Right ventricle myocardium inferior (tissue), 1 donor: ENCODE data around the gene ZNF296. TPM values are rescaled to one million over a fixed set of nuclear protein-coding genes. Genes with fewer than 3 reads are reported as not detected.

Experiments
- ATAC-seq: fragments of 200-7000 bp; cut with Tn5 transposase; one replicate; pipeline ENCODE4 v1.9.1; 2020; ENCODE audit warnings: mild to moderate bottlenecking, moderate library complexity
- DNase-seq: peaks from one replicate; pipeline ENCODE4 v3.0.0; 2021; ENCODE audit errors: missing footprints
- intact Hi-C: fragments of 100-400 bp; cut with DNase I; formaldehyde crosslinking; loops from one replicate; pipeline ENCODE4 v1.11.0; 2022
- total RNA-seq: library from RNA; stranded (reverse); fragmentation: NEBNext Ultra II Directional; extraction: Animal tissue kit (Norgen Biotek cat#: 25700); gene quantifications from one replicate; pipeline ENCODE4 v1.2.1, GENCODE V29; 2021
- donor health status: DM: no; HTN: yes; CAD: no; lungs with severe emphysema.

The ZNF296 gene
- total RNA-seq, 1 donor from 2014 or later, result 0.19 TPM

DNA sequence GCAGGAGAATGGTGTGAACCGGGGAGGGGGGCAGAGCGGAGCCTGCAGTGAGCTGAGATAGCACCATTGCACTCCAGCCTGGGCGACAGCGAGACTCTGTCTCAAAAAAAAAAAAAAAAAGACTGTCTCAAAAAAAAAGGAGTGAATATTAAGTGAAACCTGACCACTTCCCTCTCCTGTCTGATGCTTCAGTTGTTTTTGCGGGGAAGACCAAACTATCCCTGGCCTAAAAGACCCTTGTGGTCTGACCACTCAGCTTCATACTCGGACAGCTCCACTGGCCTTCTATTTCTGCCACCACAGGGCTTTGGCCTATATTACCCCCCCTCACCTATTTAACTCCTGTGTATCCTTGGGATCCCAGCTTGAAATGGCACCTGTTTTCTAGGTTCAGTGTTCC is 35.2 kb downstream of the ZNF296 start:
- intact Hi-C loops, result no loop called here
- ATAC-seq, result no peak
- DNase-seq, result no peak

DNA sequence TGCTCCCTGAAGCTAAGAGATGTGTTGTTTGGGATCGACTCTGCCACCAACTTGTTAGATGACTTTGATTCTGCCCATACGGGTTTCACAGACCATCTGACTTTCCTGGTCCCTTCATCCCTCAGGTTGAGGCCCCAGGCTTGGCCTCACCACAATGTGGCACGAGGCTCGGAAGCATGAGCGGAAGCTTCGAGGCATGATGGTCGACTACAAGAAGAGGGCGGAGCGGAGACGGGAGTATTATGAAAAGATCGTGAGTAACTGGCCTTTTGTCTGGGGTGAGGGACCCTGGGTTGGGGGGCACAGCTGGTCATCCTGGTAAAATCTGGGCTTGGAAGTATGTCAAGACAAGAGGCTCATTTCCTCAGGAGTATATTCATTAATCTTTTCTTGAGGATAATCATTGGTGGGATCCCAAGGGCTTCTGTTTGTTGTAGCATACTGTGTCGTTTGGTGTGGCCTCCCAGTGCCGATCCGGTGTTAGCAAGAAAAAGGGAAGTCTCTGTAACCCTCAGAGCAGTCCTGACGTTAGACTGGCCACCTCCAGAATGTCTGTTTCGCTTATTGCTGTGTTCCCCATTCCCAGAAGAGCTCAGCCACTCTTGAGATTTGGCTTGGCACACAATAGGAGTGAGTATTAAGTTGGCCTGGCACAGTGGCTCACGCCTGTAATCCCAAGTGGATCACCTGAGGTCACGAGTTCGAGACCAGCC is 36.1 kb downstream of the ZNF296 start:
- ATAC-seq (no peak), DNase-seq (no peak)
- intact Hi-C loops, result no loop called here

DNA sequence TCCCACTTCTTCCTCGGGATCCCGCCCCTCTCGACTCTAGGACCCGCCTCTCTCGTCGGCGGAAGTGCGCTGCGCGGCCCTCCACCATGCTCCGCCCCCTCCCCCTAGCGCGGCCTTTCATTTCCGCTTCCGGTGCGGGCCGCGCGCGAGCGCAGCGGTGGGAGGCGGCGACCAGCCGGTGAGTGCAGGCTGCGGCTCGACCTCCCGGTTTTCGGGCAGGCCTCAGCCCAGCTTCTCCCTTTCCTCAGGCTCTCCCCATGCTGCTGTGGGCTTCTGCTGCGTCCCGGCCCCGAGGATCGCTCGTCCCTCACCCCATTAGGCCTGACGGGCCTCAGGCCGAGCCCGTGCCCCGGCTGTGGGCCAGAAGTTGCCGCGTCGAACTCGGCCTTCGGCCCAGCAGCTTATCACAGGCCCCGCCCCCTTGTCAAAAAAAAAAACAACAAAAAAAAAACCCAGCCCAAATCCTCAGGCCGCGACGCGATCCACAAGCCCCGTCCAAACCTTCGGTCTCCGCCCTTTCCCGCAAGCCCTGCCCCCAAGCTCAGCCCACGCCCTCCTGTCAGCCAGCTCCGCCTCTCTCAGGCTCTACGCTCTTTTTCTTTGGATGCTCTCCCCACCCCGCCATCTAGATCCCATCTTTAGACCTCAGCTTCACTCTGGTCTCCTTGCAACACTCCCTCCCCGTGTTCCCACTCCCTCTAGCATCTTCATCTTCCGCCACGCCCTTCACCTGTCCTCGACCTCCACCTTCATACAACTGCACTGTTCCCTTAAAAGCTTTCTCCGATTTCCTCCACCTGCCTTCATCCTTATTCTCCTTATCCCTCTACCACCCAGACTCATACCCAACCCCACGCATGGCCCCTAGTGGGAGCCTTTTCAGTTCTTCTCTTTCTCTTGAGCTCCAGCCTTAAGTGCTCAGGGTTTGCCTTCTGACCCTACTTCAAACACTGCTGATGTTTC is 37.1 kb downstream of the ZNF296 start, which contains the start of gene CLASRP:
Gene CLASRP, plus strand, starts transcription at position 115 of the 963 bp plus-strand sequence. CDS start 1,168 bp downstream, outside the sequence.
- intact Hi-C loops, result loop anchor here (2.0 kb wide), 1 partner anchor 38 kb away; the partner anchor contains the start of gene RELB
- ATAC-seq, result peak; percentile 99

DNA sequence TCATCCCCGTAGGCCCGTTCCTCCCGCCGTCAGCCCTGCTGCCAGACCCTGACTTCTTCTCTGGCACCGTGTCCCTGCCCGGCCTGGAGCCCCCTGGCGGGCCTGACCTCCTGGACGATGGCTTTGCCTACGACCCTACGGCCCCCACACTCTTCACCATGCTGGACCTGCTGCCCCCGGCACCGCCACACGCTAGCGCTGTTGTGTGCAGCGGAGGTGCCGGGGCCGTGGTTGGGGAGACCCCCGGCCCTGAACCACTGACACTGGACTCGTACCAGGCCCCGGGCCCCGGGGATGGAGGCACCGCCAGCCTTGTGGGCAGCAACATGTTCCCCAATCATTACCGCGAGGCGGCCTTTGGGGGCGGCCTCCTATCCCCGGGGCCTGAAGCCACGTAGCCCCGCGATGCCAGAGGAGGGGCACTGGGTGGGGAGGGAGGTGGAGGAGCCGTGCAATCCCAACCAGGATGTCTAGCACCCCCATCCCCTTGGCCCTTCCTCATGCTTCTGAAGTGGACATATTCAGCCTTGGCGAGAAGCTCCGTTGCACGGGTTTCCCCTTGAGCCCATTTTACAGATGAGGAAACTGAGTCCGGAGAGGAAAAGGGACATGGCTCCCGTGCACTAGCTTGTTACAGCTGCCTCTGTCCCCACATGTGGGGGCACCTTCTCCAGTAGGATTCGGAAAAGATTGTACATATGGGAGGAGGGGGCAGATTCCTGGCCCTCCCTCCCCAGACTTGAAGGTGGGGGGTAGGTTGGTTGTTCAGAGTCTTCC is 38.7 kb downstream of the ZNF296 start:
- intact Hi-C loops, result loop anchor here (2.0 kb wide), 1 partner anchor 37 kb away; the partner anchor contains the start of gene RELB
- no peak for DNase-seq

More for the DNA sequence above, 37.1 kb downstream of the ZNF296 start, which contains the start of gene CLASRP:
- DNase-seq, result peak; percentile 96

GRCh38 chr19:45035755-45036154 is 40.5 kb downstream of the ZNF296 start:
- DNase-seq (no peak), ATAC-seq (no peak)
- intact Hi-C loops, result no loop called here

More for the DNA sequence above, 38.7 kb downstream of the ZNF296 start:
- ATAC-seq, result no peak

DNA sequence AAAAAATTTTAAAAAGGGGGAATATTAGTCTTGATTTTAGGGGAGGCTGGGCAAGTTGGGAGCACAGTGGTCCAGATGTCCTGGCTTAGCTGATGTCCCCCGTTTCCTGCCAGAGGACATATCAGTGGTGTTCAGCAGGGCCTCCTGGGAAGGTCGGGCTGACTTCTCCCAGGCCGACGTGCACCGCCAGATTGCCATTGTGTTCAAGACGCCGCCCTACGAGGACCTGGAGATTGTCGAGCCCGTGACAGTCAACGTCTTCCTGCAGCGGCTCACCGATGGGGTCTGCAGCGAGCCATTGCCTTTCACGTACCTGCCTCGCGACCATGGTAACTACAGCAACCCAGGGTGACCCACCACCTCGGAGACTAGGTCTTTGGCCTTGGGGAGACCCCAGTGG is 43.9 kb downstream of the ZNF296 start:
- ATAC-seq, result no peak

GRCh38 chr19:45030825-45031224 is 45.5 kb downstream of the ZNF296 start:
- ATAC-seq, result no peak
- DNase-seq, result no peak
- intact Hi-C loops, result no loop called here

More for the DNA sequence above, 43.9 kb downstream of the ZNF296 start:
- intact Hi-C loops, result no loop called here
- DNase-seq, result no peak

- DNase-seq, result no peak
- intact Hi-C loops, result no loop called here
Measured at GRCh38 chr19:45027371-45027770, 48.9 kb downstream of the ZNF296 start.

GRCh38 chr19:45025264-45025663 is 51.0 kb downstream of the ZNF296 start:
- DNase-seq (no peak), ATAC-seq (no peak)
- intact Hi-C loops, result no loop called here

More at GRCh38 chr19:45027371-45027770, 48.9 kb downstream of the ZNF296 start:
- ATAC-seq, result no peak

- no peak for ATAC-seq
- intact Hi-C loops, result no loop called here
- DNase-seq, result no peak
Measured at GRCh38 chr19:45023048-45023447, 53.2 kb downstream of the ZNF296 start.

- intact Hi-C loops, result no loop called here
- ATAC-seq, result no peak
- DNase-seq, result no peak
Measured at GRCh38 chr19:45021971-45022370, 54.3 kb downstream of the ZNF296 start.

Other genes starting within 250 kb of the ZNF296 start
- 41.8 TPM for gene NECTIN2, start 230.2 kb downstream of the ZNF296 start, total RNA-seq
- 45.3 TPM for gene TOMM40, start 185.2 kb downstream of the ZNF296 start, total RNA-seq
- 9.9 TPM for gene APOE, start 170.7 kb downstream of the ZNF296 start, total RNA-seq
- 1.4 TPM for gene APOC1, start 161.9 kb downstream of the ZNF296 start, total RNA-seq
- not detected for gene APOC4, start 134.2 kb downstream of the ZNF296 start, total RNA-seq
- gene APOC2, start 130.4 kb downstream of the ZNF296 start, total RNA-seq, result not detected
- gene CLPTM1, start 121.1 kb downstream of the ZNF296 start, total RNA-seq, result 90.1 TPM
- gene RELB, start 75.0 kb downstream of the ZNF296 start, total RNA-seq, result 4.2 TPM
- 33.4 TPM for gene CLASRP, start 37.4 kb downstream of the ZNF296 start, total RNA-seq
- gene GEMIN7, start 2.8 kb upstream of the ZNF296 start, total RNA-seq, result 15.5 TPM
- gene PPP1R37, start 16.7 kb upstream of the ZNF296 start, total RNA-seq, result 15.1 TPM
- gene NKPD1, start 84.5 kb upstream of the ZNF296 start, total RNA-seq, result not detected
- 14.2 TPM for gene TRAPPC6A, start 101.8 kb upstream of the ZNF296 start, total RNA-seq
- gene BLOC1S3, start 102.3 kb upstream of the ZNF296 start, total RNA-seq, result 5.2 TPM
- gene EXOC3L2, start 168.9 kb upstream of the ZNF296 start, total RNA-seq, result 0.97 TPM
- gene MARK4, start 174.8 kb upstream of the ZNF296 start, total RNA-seq, result 24.8 TPM
- gene CKM, start 246.4 kb upstream of the ZNF296 start, total RNA-seq, result 5,817 TPM